Ishikawa (cell line): ENCODE measurements around the gene KCNN1.
A peak's percentile ranks its signal among the peaks of the same experiment; 100 is the strongest.

ENCODE experiments used
- CEBPB ChIP-seq: IDR thresholded peaks from 2 replicates; pipeline ENCODE4 v1.6.1; 2012
- CREB1 ChIP-seq: IDR thresholded peaks from 2 replicates; pipeline ENCODE4 v1.6.1; 2012; ENCODE audit warnings: low read depth
- EGR1 ChIP-seq: IDR thresholded peaks from 2 replicates; pipeline ENCODE4 v1.6.1; 2012
- EP300 ChIP-seq: IDR thresholded peaks from 2 replicates; pipeline ENCODE4 v1.6.1; 2012; ENCODE audit warnings: borderline replicate concordance
- FOXM1 ChIP-seq: IDR thresholded peaks from 2 replicates; pipeline ENCODE4 v1.6.1; 2012; ENCODE audit warnings: low read depth, borderline replicate concordance
- MAX ChIP-seq: IDR thresholded peaks from 2 replicates; pipeline ENCODE4 v1.6.1; 2012
- NFIC ChIP-seq: IDR thresholded peaks from 2 replicates; pipeline ENCODE4 v1.6.1; 2012
- RAD21 ChIP-seq: IDR thresholded peaks from 2 replicates; pipeline ENCODE4 v1.6.1; 2012; ENCODE audit warnings: low read depth
- REST ChIP-seq: IDR thresholded peaks from 2 replicates; pipeline ENCODE4 v1.6.1; 2012; ENCODE audit warnings: low read depth, mild to moderate bottlenecking
- TAF1 ChIP-seq: IDR thresholded peaks from 2 replicates; pipeline ENCODE4 v1.6.1; 2012; ENCODE audit warnings: low read depth, mild to moderate bottlenecking
- TCF12 ChIP-seq: IDR thresholded peaks from 2 replicates; pipeline ENCODE4 v1.6.1; 2012; ENCODE audit warnings: low read depth
- TEAD4 ChIP-seq: IDR thresholded peaks from 2 replicates; pipeline ENCODE4 v1.6.1; 2012
- YY1 ChIP-seq: IDR thresholded peaks from 2 replicates; pipeline ENCODE4 v1.6.1; 2012; ENCODE audit warnings: low read depth
- ZBTB7A ChIP-seq: IDR thresholded peaks from 2 replicates; pipeline ENCODE4 v1.6.1; 2012; ENCODE audit warnings: low read depth
- TF ChIP-seq, protein P1 (sequence below): IDR thresholded peaks from 2 replicates; pipeline ENCODE4 v1.6.1; 2012

The KCNN1 gene

GRCh38 chr19:17996826-17997316 is 30.0 kb downstream of the KCNN1 start:
- peak; percentile 98 for TF ChIP-seq RAD21
- no peak for TF ChIP-seq EP300
- 0 out of 2 replicates have a peak, but pooled peaks have one; percentile 15 for TF ChIP-seq YY1

GRCh38 chr19:17997969-17998826 is 31.3 kb downstream of the KCNN1 start:
- no peak for TF ChIP-seq EP300

DNA sequence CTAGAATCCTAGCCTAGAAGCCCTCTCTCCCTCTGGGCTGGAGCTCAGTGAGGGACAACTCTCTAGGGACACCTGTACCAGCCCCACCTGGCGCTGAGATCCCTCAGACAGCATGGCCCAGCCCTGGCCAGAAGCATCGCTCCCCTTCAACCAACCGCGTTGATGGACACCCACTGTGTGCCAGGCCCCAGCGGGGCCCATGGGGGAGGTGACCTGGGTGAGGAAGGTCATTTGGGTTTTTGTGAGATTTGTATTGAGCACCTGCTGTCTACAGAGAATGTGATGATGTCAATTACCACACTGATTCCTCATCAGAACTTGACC is 31.9 kb downstream of the KCNN1 start:
- no peak for TF ChIP-seq ZBTB7A
- TF ChIP-seq, protein P1, sequence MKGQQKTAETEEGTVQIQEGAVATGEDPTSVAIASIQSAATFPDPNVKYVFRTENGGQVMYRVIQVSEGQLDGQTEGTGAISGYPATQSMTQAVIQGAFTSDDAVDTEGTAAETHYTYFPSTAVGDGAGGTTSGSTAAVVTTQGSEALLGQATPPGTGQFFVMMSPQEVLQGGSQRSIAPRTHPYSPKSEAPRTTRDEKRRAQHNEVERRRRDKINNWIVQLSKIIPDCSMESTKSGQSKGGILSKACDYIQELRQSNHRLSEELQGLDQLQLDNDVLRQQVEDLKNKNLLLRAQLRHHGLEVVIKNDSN, result no peak
- no peak for TF ChIP-seq CREB1
- no peak for TF ChIP-seq EP300
- TF ChIP-seq YY1, result no peak
- TF ChIP-seq EGR1, result no peak
- TF ChIP-seq TCF12, result no peak
- TF ChIP-seq REST, result no peak
- no peak for TF ChIP-seq FOXM1
- TF ChIP-seq CEBPB, result no peak
- no peak for TF ChIP-seq TEAD4
- TF ChIP-seq RAD21, result no peak
- TF ChIP-seq TAF1, result no peak
- no peak for TF ChIP-seq MAX
- no peak for TF ChIP-seq NFIC

DNA sequence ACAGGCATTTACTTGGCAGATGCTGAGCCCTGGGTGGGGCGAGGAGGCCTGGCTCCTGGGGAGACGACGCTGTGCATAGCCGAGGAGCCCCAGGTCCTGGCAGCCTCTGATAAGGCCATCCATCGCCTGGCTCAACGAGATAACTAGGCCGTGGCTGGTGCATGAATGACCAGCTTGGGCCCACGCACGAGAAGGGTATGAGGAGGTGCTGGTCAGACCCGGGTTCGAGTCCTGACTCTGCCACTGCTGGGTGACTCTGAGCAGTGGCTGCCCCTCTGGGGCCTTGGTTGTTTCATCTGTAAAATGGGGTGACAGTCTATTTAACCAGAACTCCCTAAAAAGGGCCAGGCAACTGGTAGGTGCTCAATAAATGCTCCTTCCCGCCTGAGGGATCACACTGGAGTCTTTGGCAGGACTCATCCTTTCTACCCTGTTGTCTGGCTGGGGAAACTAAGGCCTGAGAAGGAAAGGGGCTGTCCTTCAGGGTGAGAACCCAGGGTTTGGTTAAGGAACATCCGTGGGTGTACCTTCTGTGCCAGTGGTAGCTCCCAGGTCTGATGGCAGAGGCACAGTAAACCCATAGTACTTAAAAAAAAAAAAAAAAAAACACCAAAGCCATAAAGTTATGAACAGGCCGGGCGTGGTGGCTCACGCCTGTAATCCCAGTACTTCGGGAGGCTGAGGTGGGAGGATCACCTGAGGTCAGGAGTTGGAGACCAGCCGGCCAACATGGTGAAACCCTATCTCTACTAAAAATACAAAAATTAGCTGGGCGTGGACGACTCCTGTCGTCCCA is 33.0 kb downstream of the KCNN1 start:
- TF ChIP-seq REST (no peak), EGR1 (no peak), EP300 (no peak), RAD21 (no peak)

GRCh38 chr19:18000480-18000914 is 33.6 kb downstream of the KCNN1 start:
- no peak for TF ChIP-seq EGR1
- no peak for TF ChIP-seq CREB1
- TF ChIP-seq, protein P1, result no peak
- TF ChIP-seq YY1, result no peak
- no peak for TF ChIP-seq RAD21
- TF ChIP-seq ZBTB7A, result no peak
- no peak for TF ChIP-seq TCF12
- TF ChIP-seq TAF1, result no peak
- no peak for TF ChIP-seq MAX
- no peak for TF ChIP-seq TEAD4
- TF ChIP-seq NFIC, result no peak
- no peak for TF ChIP-seq REST
- TF ChIP-seq FOXM1, result no peak
- no peak for TF ChIP-seq CEBPB
- TF ChIP-seq EP300, result no peak
